Natural killer cell (primary cell): Measurements from ENCODE around the gene MRAS. TPM values are rescaled to one million over a fixed set of nuclear protein-coding genes. Genes with fewer than 3 reads are reported as not detected.

Source experiments
- ATAC-seq, 3 donors: fragments of 150-1000 bp in 2 of 3; fragments of 200-7000 bp in 1 of 3; cut with Tn5 transposase; 1 replicate in 1 of 3; 2 replicates in 2 of 3; pipeline ENCODE4 v1.10.0; 2021; ENCODE audit warnings: mild to moderate bottlenecking in 2 of 3, moderate library complexity in 2 of 3
- DNase-seq, 2 donors: peaks; one replicate each; pipeline versions ENCODE4 v3.0.0 to v3.0.0-alpha.2; 2013 to 2021; ENCODE audit warnings: mixed read lengths in 1 of 2
- H3K27ac ChIP-seq: one replicate; pipeline ENCODE4 v1.5.1; 2013; ENCODE audit warnings: mild to moderate bottlenecking, low read length
- H3K27me3 ChIP-seq: one replicate; pipeline ENCODE4 v1.6.1; 2013; ENCODE audit warnings: low read length; ENCODE audit not compliant: control insufficient read depth, insufficient read depth
- H3K36me3 ChIP-seq: one replicate; pipeline ENCODE4 v1.6.1; 2013; ENCODE audit warnings: low read length; ENCODE audit not compliant: control insufficient read depth, insufficient read depth
- H3K4me1 ChIP-seq: one replicate; pipeline ENCODE4 v1.6.1; 2013; ENCODE audit warnings: low read length; ENCODE audit not compliant: control insufficient read depth, insufficient read depth
- H3K4me3 ChIP-seq: one replicate; pipeline ENCODE4 v1.5.1; 2013; ENCODE audit warnings: low read length
- H3K9me3 ChIP-seq: one replicate; pipeline ENCODE4 v1.6.1; 2013; ENCODE audit warnings: low read length; ENCODE audit not compliant: control insufficient read depth, insufficient read depth
- H3K27ac Mint-ChIP-seq, 2 donors: one replicate each; pipeline ENCODE4 v1.8.0; 2022; ENCODE audit warnings: mild to moderate bottlenecking in 2 of 2, mixed read lengths in 2 of 2, moderate library complexity in 1 of 2
- H3K27me3 Mint-ChIP-seq, 2 donors: one replicate each; pipeline ENCODE4 v1.8.0; 2022; ENCODE audit warnings: low read depth in 2 of 2, mixed read lengths in 2 of 2
- H3K36me3 Mint-ChIP-seq: one replicate; pipeline ENCODE4 v1.8.0; 2022; ENCODE audit warnings: mixed read lengths
- H3K4me1 Mint-ChIP-seq, 2 donors: one replicate each; pipeline ENCODE4 v1.8.0; 2022; ENCODE audit warnings: mixed read lengths in 2 of 2
- H3K4me3 Mint-ChIP-seq: one replicate; pipeline ENCODE4 v1.8.0; 2022; ENCODE audit warnings: mild to moderate bottlenecking, moderate library complexity, mixed read lengths
- H3K9me3 Mint-ChIP-seq, 2 donors: one replicate each; pipeline ENCODE4 v1.8.0; 2022; ENCODE audit warnings: mixed read lengths in 2 of 2
- WGBS: methylation state at CpG from one replicate; pipeline ENCODE4 v1.1.7; 2013; ENCODE audit warnings: missing lambda C conversion rate; ENCODE audit not compliant: insufficient coverage; 5-methylcytosine and 5-hydroxymethylcytosine counted together
- intact Hi-C: fragments of 100-400 bp; cut with micrococcal nuclease; formaldehyde crosslinking; loops from one replicate; pipeline ENCODE4 v1.14.2; 2022
- total RNA-seq, 4 donors: library from RNA; stranded (reverse); fragments of 120-200 nt in 1 of 4; gene quantifications; one replicate each; pipeline versions ENCODE4 v1.2.3 to v1.2.4, GENCODE V29; 2013 to 2022
- TF ChIP-seq, protein P1 (sequence below): fragments of 200-600 bp; IDR thresholded peaks from one replicate; pipeline ENCODE4 v1.8.0; 2022; ENCODE audit warnings: antibody characterized with exemption

Gene MRAS
- total RNA-seq, 3 donors from 2014 or later (not counting 1 experiment from before 2014, with no cell fraction given): 1.2 to 4.9 (median 2.4) TPM

DNA sequence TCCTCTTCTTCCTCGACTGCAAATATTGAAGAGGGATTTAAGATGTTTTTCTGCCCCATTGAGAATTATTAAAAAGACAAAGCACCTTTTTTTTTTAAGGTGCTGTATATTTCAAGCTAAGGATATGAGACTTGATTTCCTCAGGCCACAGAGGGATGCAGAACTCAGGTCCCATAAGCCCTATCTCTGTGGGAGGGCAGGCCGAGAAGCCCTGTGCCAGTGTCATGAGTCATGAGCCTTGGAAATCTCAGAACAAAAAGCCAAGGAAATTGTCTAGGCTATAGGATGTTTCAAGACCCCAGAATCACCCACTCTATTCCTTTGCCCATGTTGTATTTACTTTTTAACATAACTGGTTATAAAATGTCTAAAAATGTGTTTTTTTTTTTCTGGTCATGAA is 93.4 kb downstream of the MRAS start:
- ATAC-seq: no peak
- DNase-seq: no peak
- Mint-ChIP-seq H3K36me3 (no peaks in the 10 kb centered on the region), H3K27me3 (peaks cover 3 to 14% of the 10 kb centered on the region in 2 donors), H3K4me3 (no peak overlapping the region), H3K4me1 (no peaks in the 10 kb centered on the region), H3K9me3 (no peaks in the 10 kb centered on the region), H3K27ac (no peak overlapping the region)
- H3K9me3 ChIP-seq: no peaks in the 10 kb centered on the region
- TF ChIP-seq, protein P1, sequence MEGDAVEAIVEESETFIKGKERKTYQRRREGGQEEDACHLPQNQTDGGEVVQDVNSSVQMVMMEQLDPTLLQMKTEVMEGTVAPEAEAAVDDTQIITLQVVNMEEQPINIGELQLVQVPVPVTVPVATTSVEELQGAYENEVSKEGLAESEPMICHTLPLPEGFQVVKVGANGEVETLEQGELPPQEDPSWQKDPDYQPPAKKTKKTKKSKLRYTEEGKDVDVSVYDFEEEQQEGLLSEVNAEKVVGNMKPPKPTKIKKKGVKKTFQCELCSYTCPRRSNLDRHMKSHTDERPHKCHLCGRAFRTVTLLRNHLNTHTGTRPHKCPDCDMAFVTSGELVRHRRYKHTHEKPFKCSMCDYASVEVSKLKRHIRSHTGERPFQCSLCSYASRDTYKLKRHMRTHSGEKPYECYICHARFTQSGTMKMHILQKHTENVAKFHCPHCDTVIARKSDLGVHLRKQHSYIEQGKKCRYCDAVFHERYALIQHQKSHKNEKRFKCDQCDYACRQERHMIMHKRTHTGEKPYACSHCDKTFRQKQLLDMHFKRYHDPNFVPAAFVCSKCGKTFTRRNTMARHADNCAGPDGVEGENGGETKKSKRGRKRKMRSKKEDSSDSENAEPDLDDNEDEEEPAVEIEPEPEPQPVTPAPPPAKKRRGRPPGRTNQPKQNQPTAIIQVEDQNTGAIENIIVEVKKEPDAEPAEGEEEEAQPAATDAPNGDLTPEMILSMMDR: no peak
- intact Hi-C loops: no loop called here
- H3K27ac ChIP-seq: no peak overlapping the region
- no peak overlapping the region for H3K4me3 ChIP-seq
- no peaks in the 10 kb centered on the region for H3K27me3 ChIP-seq
- no peaks in the 10 kb centered on the region for H3K4me1 ChIP-seq
- 100% methylated on average over 1 of the region's 2 CpGs for WGBS
- H3K36me3 ChIP-seq: no peaks in the 10 kb centered on the region

DNA sequence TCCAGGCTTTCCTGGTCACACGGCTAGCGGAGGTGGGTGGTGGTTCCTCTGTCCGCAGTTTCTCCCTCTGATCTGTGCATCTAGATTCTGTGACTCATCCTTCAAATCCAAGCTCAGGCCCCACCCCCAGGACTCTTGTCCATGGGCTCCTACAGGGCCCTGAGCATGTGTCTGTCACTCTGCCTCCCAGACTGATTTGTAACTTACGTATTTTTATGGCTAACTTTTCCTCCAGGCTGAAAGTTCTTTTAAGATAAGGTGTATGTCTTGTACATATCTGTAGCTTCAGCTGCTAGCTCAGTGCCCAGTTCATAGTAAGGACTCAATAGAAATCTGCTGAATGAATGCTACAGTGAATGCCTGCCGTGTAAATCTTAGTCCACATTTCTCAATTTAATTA is 94.1 kb downstream of the MRAS start:
- intact Hi-C loops: no loop called here
- Histone ChIP-seq H3K4me1 (no peaks in the 10 kb centered on the region), H3K36me3 (no peaks in the 10 kb centered on the region), H3K9me3 (no peaks in the 10 kb centered on the region), H3K4me3 (no peak overlapping the region), H3K27ac (no peak overlapping the region), H3K27me3 (no peaks in the 10 kb centered on the region)
- no peaks in the 10 kb centered on the region for H3K36me3 Mint-ChIP-seq
- WGBS: 95% methylated on average over 4 of the region's 5 CpGs
- DNase-seq: no peak
- H3K4me1 Mint-ChIP-seq: no peaks in the 10 kb centered on the region
- H3K27ac Mint-ChIP-seq: no peak overlapping the region
- peaks cover 0 to 10% of the 10 kb centered on the region in 2 donors for H3K27me3 Mint-ChIP-seq
- H3K4me3 Mint-ChIP-seq: no peak overlapping the region
- no peak for ATAC-seq
- TF ChIP-seq, protein P1: no peak
- no peaks in the 10 kb centered on the region for H3K9me3 Mint-ChIP-seq

DNA sequence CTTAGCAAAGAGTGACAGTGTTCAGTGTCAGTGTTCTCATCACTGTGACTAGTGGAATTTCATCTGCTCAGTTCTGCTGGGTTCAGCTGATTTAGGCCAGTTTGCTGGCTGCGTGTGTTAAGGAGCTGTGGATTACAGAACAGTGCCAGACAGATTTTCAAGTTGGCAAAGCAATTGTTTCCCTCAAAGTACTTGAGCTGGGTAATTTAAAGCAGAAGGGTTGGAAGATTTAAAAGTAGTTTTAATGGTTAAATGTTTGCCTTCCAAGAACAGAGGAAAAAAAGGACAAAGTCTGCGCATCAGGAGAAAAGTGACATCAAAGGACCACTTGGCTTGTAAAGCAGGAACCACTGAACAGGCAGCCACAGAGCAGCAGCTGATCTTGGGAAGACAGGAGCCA is 94.7 kb downstream of the MRAS start:
- Mint-ChIP-seq H3K27me3 (peaks cover 0 to 7% of the 10 kb centered on the region in 2 donors), H3K27ac (no peak overlapping the region), H3K9me3 (no peaks in the 10 kb centered on the region), H3K36me3 (no peaks in the 10 kb centered on the region), H3K4me3 (no peak overlapping the region), H3K4me1 (no peaks in the 10 kb centered on the region)
- no peak for DNase-seq
- TF ChIP-seq, protein P1: no peak
- intact Hi-C loops: no loop called here
- no peaks in the 10 kb centered on the region for H3K4me1 ChIP-seq
- no peak for ATAC-seq
- no peaks in the 10 kb centered on the region for H3K36me3 ChIP-seq
- 90% methylated on average over 2 of the region's 2 CpGs for WGBS
- H3K27ac ChIP-seq: no peak overlapping the region
- H3K27me3 ChIP-seq: no peaks in the 10 kb centered on the region
- no peak overlapping the region for H3K4me3 ChIP-seq
- no peaks in the 10 kb centered on the region for H3K9me3 ChIP-seq
